ENCODE data around the gene LZTS2. TPM values are rescaled to one million over a fixed set of nuclear protein-coding genes. Genes with fewer than 3 reads are reported as not detected.

The LZTS2 gene
- polyA plus RNA-seq, 2 of the 4 experiments (the other 2 are of a cell fraction), result 13.8 to 35.5 TPM

DNA sequence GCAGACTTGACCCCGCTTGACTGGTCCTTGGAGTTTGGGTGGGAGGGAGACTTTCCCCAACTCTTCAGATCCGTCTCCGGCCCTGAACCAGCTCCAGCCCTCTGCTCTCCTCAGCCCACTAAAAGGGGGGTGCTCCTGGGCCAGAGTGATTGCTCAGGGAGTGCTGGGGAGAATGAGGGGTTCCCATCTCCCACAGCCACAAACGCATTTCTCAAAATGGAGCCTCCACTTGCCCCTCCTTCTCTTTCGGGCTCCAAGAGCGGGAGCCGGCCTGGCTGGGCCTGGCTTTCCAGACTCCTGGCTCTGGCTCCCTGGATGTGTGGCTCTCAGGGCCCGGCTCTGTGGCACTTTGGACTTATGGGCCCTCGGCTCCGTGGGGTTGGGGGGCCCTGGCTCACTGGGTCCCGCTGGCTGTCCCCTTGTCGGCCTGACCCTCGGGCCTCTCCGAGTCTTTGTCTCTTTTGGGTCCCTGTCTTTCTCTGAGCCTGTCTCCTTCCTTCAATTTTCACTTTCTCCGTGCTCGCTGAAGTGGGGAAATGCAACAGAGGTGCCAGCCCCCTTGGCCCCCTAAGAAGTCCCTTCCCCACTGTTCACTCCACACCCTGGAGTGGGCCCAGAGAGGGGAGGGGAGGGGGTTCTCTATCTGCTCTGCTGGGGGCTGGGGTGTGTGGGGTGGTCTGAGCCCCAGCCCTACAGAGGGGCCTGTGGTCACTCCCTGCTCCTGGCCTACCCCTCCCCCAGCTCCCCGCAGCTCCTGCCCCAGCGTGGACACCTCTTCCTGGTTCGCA is 713 bp downstream of the LZTS2 start:
- POLR2A ChIA-PET, result interaction anchor here (1.6 kb wide), 1 partner anchor 11 kb away, joined by 7 read pairs; no protein-coding TSS in a partner anchor
- Histone ChIP-seq H3K4me3 (peak overlapping the region; percentile 92), H3K4me1 (peaks cover 27% of the 10 kb centered on the region), H3K27ac (peak overlapping the region; percentile 98), H3K4me2 (peak overlapping the region; percentile 89), H3K9me3 (no peaks in the 10 kb centered on the region)
- TF ChIP-seq HOXB13 (CRISPR knock-in tag; IDR thresholded peaks at IDR 0.05; ENCODE audit: low read depth) (no peak), POLR2A (IDR thresholded peaks at IDR 0.05; ENCODE audit: low read length) (0 out of 2 replicates have a peak, but pooled peaks have one; percentile 5)
- no peak for DNase-seq (ENCODE audit: low read depth in 1 of 2, low spot score in 1 of 2)
- ATAC-seq, result no peak
- no peak for FAIRE-seq
- 39% methylated on average over 19 of the region's 19 CpGs for WGBS (ENCODE audit: missing lambda C conversion rate)
- CTCF ChIA-PET, result interaction anchor here (1.2 to 25.8 kb wide), 9 partner anchors 7 to 59 kb away, joined by 3 to 608 read pairs (median 18); partner anchors contain the start of genes MRPL43, PDZD7, SFXN3 and TWNK

DNA sequence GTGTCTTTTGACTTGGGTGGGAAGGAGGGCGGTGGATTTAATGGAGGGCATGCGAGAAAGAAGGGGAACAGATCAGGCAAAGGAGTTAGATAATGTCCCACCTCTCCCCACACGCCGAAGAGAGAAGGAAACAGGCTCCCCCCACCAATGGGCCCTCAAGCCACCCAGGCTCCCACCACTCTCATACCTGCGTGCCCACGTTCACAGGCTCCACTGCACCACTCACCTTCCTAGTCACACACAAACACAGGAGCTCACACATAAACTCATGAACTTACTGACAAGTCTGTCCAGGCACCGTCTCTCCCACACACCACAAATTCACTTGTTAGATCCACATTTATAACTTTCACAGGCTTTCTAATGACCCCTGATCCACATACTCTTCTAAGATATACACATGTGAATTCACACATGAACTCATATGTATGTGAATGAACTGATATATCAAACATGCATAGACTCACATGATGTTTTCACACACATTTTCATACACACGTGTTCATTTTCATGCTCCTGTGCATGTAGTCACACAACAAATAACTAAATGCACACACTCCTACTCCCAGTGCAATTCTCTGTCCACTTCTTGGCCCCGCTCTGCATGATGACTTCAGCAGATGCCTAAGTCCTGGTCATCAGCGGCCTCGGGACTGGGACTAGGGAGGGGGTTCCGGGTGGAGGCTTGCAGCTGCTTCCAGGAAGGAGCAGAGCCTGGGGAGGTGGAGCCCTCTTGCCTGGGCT is 1.5 kb downstream of the LZTS2 start:
- peaks cover 27% of the 10 kb centered on the region for H3K4me1 ChIP-seq
- no peak for TF ChIP-seq ELK1 (IDR thresholded peaks at IDR 0.05; ENCODE audit: low read depth, low read length)
- no peak for TF ChIP-seq HDAC2 (IDR thresholded peaks at IDR 0.05)
- TF ChIP-seq FOSB (CRISPR knock-in tag; IDR thresholded peaks at IDR 0.05), result no peak
- no peak for TF ChIP-seq KDM1A (IDR thresholded peaks at IDR 0.05; ENCODE audit: low read depth)
- TF ChIP-seq CBX8 (IDR thresholded peaks at IDR 0.05), result no peak
- TF ChIP-seq HOXA7 (CRISPR knock-in tag; IDR thresholded peaks at IDR 0.05), result no peak
- TF ChIP-seq ZC3H11A (IDR thresholded peaks at IDR 0.05), result no peak
- TF ChIP-seq RNF2 (IDR thresholded peaks at IDR 0.05; ENCODE audit: borderline replicate concordance, low read depth), result no peak
- TF ChIP-seq CHD4 (IDR thresholded peaks at IDR 0.05; ENCODE audit: borderline replicate concordance), result no peak
- TF ChIP-seq NFE2L2 (conservative IDR thresholded peaks at IDR 0.05; ENCODE audit: low read length), result no peak
- DNase-seq (ENCODE audit: low read depth in 1 of 2, low spot score in 1 of 2), result no peak
- peak overlapping the region in 1 of 2 experiments; percentile 98; a peak in 3 of 6 replicates for H3K27ac ChIP-seq
- 80% methylated on average over 12 of the region's 12 CpGs for WGBS (ENCODE audit: missing lambda C conversion rate)
- H3K4me3 ChIP-seq, result no peak overlapping the region; the same call in 2 of the 3 replicates
- FAIRE-seq, result no peak
- H3K9me3 ChIP-seq, result no peaks in the 10 kb centered on the region
- ChIA-PET POLR2A (interaction anchor here (1.6 kb wide), 1 partner anchor 10 kb away, joined by 7 read pairs; no protein-coding TSS in a partner anchor), CTCF (interaction anchor here (1.3 to 25.8 kb wide), 6 partner anchors 6 to 62 kb away, joined by 3 to 608 read pairs (median 226); partner anchors contain the start of genes LZTS2, MRPL43, PDZD7 and SFXN3)
- peak overlapping the region; percentile 89 for H3K4me2 ChIP-seq
- ATAC-seq, result no peak

DNA sequence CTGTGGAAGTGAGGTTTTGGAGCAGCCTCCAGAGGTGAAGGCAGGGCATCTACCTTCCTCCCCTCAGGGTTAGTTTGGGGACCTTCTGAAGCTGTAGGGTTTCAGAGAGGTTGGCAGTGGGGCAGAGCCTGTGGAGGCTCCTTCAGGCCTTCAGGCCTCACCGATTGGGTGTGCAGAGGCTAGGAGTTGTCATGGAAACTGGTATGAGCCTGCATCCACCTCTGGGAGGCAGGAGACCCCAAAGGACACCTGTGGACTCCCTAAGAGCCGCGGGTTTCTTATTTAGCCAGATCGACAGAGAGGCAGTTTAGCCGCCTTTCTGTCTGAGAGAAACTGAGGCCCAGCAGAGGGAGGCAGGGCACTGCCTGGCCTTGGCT is 2.0 kb downstream of the LZTS2 start:
- WGBS (ENCODE audit: missing lambda C conversion rate), result 92% methylated on average over 5 of the region's 5 CpGs
- no peak for TF ChIP-seq RCOR1 (IDR thresholded peaks at IDR 0.05; ENCODE audit: low read depth, low read length)
- no peak for TF ChIP-seq ESRRA (IDR thresholded peaks at IDR 0.05; ENCODE audit: borderline replicate concordance, low read length)
- TF ChIP-seq RFX5 (IDR thresholded peaks at IDR 0.05), result no peak
- TF ChIP-seq CBX8 (IDR thresholded peaks at IDR 0.05), result no peak
- TF ChIP-seq ELK1 (IDR thresholded peaks at IDR 0.05; ENCODE audit: low read depth, low read length), result no peak
- TF ChIP-seq MAFK (IDR thresholded peaks at IDR 0.05; ENCODE audit: partially characterized antibody), result no peak
- TF ChIP-seq NR3C1 (IDR thresholded peaks at IDR 0.05), result no peak
- no peak for TF ChIP-seq USF2 (IDR thresholded peaks at IDR 0.05)
- no peak for TF ChIP-seq REST (IDR thresholded peaks at IDR 0.05)
- TF ChIP-seq, protein P1, sequence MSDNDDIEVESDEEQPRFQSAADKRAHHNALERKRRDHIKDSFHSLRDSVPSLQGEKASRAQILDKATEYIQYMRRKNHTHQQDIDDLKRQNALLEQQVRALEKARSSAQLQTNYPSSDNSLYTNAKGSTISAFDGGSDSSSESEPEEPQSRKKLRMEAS (IDR thresholded peaks at IDR 0.05), result no peak
- no peak for TF ChIP-seq BHLHE40 (IDR thresholded peaks at IDR 0.05; ENCODE audit: low read depth, low read length)
- no peak for TF ChIP-seq FOSB (CRISPR knock-in tag; IDR thresholded peaks at IDR 0.05)
- TF ChIP-seq EHMT2 (IDR thresholded peaks at IDR 0.05; ENCODE audit: low read depth), result no peak
- no peak for TF ChIP-seq TP53 (CRISPR knock-in tag; IDR thresholded peaks at IDR 0.05)
- no peak for TF ChIP-seq POLR2AphosphoS2 (conservative IDR thresholded peaks at IDR 0.05; ENCODE audit: low read length)
- TF ChIP-seq JUNB (IDR thresholded peaks at IDR 0.05), result no peak

More for the DNA sequence above, 2.0 kb downstream of the LZTS2 start:
- H3K4me2 ChIP-seq, result peak overlapping the region; percentile 89; the same call in 2 of the 3 replicates
- H3K9me3 ChIP-seq, result no peaks in the 10 kb centered on the region
- CTCF ChIA-PET, result interaction anchor here (1.3 to 25.8 kb wide), 5 partner anchors 8 to 61 kb away, joined by 3 to 608 read pairs (median 145); partner anchors contain the start of genes LZTS2, MRPL43, PDZD7 and SFXN3
- H3K4me1 ChIP-seq, result peaks cover 21% of the 10 kb centered on the region
- POLR2A ChIA-PET, result no interaction called here
- H3K27ac ChIP-seq, result no peak overlapping the region
- no peak for DNase-seq (ENCODE audit: low read depth in 1 of 2, low spot score in 1 of 2)
- H3K4me3 ChIP-seq, result no peak overlapping the region
- no peak for ATAC-seq
- no peak for FAIRE-seq

All from A549 (cell line).